Measurements from ENCODE around the gene C8A. TPM values are rescaled to one million over a fixed set of nuclear protein-coding genes. Genes with fewer than 3 reads are reported as not detected.
A peak's percentile ranks its signal among the peaks of the same experiment; 100 is the strongest.

C8A gene
- total and polyA plus RNA-seq, 2 of the 13 experiments (the other 11 are each of a cell fraction or from before 2014, with no cell fraction given) = 10.5 to 15.0 TPM

DNA sequence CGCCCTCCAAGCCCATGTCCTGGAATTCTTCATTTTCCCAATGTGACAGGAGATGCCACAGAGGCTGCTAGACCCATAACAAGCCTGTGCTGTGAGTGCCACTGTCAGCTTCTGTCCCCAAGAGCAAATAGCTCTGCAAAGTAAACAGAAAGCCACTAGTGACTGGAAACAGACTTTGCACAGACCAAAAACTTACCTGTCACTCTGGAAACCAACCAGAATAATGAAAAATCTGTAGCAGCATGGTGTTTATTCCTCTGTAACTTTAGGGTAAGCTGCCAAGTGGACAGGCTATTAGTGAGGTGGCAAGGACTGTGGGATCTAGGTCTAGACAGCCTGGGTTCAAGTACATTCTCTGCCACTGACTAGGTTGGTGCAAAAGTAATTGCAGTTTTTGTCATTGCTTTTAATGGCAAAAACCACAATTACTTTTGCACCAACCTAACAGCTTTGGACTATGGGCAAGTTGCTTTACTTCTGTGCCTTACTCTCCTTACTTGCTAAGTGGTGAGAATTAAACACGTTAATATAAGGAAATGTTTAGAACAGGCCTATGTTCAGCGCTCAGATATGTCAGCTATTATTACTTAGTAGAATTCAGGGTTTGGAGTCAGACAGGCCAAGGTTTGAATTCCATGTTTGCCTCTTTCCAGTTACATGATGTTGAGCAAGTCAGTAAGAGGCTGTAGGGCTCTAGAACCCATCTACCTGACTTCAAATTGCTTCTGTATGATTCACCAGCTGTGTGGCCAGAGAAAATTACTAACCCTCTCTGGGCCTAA is 111.5 kb downstream of the C8A start, which contains the start of gene C8B (continued):
- TF ChIP-seq ZNF781 (CRISPR knock-in tag; IDR thresholded peaks at IDR 0.05; ENCODE audit: borderline replicate concordance, not compliant biosample characterization) = no peak
- TF ChIP-seq SMC3 (IDR thresholded peaks at IDR 0.05; ENCODE audit: low read length) = peak; percentile 11; the same call in 1 of the 2 replicates
- TF ChIP-seq, protein P1, sequence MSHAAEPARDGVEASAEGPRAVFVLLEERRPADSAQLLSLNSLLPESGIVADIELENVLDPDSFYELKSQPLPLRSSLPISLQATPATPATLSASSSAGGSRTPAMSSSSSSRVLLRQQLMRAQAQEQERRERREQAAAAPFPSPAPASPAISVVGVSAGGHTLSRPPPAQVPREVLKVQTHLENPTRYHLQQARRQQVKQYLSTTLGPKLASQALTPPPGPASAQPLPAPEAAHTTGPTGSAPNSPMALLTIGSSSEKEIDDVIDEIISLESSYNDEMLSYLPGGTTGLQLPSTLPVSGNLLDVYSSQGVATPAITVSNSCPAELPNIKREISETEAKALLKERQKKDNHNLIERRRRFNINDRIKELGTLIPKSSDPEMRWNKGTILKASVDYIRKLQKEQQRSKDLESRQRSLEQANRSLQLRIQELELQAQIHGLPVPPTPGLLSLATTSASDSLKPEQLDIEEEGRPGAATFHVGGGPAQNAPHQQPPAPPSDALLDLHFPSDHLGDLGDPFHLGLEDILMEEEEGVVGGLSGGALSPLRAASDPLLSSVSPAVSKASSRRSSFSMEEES (CRISPR knock-in tag; IDR thresholded peaks at IDR 0.05) = peak; percentile 74
- TF ChIP-seq PPARG (CRISPR knock-in tag; conservative IDR thresholded peaks at IDR 0.05) = no peak
- TF ChIP-seq, protein P2, sequence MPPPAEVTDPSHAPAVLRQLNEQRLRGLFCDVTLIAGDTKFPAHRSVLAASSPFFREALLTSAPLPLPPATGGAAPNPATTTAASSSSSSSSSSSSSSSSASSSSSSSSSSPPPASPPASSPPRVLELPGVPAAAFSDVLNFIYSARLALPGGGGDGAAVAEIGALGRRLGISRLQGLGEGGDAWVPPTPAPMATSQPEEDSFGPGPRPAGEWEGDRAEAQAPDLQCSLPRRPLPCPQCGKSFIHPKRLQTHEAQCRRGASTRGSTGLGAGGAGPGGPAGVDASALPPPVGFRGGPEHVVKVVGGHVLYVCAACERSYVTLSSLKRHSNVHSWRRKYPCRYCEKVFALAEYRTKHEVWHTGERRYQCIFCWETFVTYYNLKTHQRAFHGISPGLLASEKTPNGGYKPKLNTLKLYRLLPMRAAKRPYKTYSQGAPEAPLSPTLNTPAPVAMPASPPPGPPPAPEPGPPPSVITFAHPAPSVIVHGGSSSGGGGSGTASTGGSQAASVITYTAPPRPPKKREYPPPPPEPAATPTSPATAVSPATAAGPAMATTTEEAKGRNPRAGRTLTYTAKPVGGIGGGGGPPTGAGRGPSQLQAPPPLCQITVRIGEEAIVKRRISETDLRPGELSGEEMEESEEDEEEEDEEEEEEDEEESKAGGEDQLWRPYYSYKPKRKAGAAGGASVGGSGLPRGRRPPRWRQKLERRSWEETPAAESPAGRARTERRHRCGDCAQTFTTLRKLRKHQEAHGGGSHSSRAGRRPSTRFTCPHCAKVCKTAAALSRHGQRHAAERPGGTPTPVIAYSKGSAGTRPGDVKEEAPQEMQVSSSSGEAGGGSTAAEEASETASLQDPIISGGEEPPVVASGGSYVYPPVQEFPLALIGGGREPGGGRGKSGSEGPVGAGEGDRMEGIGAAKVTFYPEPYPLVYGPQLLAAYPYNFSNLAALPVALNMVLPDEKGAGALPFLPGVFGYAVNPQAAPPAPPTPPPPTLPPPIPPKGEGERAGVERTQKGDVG (CRISPR knock-in tag; IDR thresholded peaks at IDR 0.05; ENCODE audit: borderline replicate concordance) = no peak
- peak; percentile 91 for TF ChIP-seq FOXA3 (CRISPR knock-in tag; IDR thresholded peaks at IDR 0.05)
- no peak for TF ChIP-seq ZIK1 (CRISPR knock-in tag; IDR thresholded peaks at IDR 0.05; ENCODE audit: borderline replicate concordance, low read depth)
- no peak for TF ChIP-seq ZFY (CRISPR knock-in tag; IDR thresholded peaks at IDR 0.05)
- TF ChIP-seq NFE2L2 (IDR thresholded peaks at IDR 0.05; ENCODE audit: low read length) = no peak
- no peak for TF ChIP-seq ZNF510 (CRISPR knock-in tag; IDR thresholded peaks at IDR 0.05; ENCODE audit: low read depth)
- TF ChIP-seq ZMAT3 (CRISPR knock-in tag; conservative IDR thresholded peaks at IDR 0.05) = no peak
- no peak for TF ChIP-seq ZNF101 (CRISPR knock-in tag; IDR thresholded peaks at IDR 0.05; ENCODE audit: borderline replicate concordance, low read depth)
- no peak for TF ChIP-seq FOXM1 (CRISPR knock-in tag; IDR thresholded peaks at IDR 0.05)
- TF ChIP-seq, protein P3, sequence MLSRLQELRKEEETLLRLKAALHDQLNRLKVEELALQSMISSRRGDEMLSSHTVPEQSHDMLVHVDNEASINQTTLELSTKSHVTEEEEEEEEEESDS (CRISPR knock-in tag; IDR thresholded peaks at IDR 0.05; ENCODE audit: borderline replicate concordance) = no peak
- TF ChIP-seq, protein P4, sequence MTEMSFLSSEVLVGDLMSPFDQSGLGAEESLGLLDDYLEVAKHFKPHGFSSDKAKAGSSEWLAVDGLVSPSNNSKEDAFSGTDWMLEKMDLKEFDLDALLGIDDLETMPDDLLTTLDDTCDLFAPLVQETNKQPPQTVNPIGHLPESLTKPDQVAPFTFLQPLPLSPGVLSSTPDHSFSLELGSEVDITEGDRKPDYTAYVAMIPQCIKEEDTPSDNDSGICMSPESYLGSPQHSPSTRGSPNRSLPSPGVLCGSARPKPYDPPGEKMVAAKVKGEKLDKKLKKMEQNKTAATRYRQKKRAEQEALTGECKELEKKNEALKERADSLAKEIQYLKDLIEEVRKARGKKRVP (CRISPR knock-in tag; IDR thresholded peaks at IDR 0.05) = peak in 1 of 2 experiments; percentile 60; a peak in 2 of 4 replicates
- TF ChIP-seq, protein P5, sequence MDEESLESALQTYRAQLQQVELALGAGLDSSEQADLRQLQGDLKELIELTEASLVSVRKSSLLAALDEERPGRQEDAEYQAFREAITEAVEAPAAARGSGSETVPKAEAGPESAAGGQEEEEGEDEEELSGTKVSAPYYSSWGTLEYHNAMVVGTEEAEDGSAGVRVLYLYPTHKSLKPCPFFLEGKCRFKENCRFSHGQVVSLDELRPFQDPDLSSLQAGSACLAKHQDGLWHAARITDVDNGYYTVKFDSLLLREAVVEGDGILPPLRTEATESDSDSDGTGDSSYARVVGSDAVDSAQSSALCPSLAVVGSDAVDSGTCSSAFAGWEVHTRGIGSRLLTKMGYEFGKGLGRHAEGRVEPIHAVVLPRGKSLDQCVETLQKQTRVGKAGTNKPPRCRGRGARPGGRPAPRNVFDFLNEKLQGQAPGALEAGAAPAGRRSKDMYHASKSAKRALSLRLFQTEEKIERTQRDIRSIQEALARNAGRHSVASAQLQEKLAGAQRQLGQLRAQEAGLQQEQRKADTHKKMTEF (CRISPR knock-in tag; IDR thresholded peaks at IDR 0.05) = peak; percentile 64; the same call in 1 of the 2 replicates
- peak; percentile 71; the same call in 1 of the 2 replicates for TF ChIP-seq MEIS1 (CRISPR knock-in tag; IDR thresholded peaks at IDR 0.05; ENCODE audit: borderline replicate concordance)
- TF ChIP-seq FOXO1 (CRISPR knock-in tag; IDR thresholded peaks at IDR 0.05) = peak; percentile 63; the same call in 1 of the 2 replicates
- no peak for TF ChIP-seq MBNL3 (CRISPR knock-in tag; conservative IDR thresholded peaks at IDR 0.05)
- TF ChIP-seq, protein P6, sequence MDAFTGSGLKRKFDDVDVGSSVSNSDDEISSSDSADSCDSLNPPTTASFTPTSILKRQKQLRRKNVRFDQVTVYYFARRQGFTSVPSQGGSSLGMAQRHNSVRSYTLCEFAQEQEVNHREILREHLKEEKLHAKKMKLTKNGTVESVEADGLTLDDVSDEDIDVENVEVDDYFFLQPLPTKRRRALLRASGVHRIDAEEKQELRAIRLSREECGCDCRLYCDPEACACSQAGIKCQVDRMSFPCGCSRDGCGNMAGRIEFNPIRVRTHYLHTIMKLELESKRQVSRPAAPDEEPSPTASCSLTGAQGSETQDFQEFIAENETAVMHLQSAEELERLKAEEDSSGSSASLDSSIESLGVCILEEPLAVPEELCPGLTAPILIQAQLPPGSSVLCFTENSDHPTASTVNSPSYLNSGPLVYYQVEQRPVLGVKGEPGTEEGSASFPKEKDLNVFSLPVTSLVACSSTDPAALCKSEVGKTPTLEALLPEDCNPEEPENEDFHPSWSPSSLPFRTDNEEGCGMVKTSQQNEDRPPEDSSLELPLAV (CRISPR knock-in tag; conservative IDR thresholded peaks at IDR 0.05; ENCODE audit: low read depth) = no peak

Data from HepG2 (cell line).